ENCODE data around the gene PPFIA1.

PPFIA1 gene

DNA sequence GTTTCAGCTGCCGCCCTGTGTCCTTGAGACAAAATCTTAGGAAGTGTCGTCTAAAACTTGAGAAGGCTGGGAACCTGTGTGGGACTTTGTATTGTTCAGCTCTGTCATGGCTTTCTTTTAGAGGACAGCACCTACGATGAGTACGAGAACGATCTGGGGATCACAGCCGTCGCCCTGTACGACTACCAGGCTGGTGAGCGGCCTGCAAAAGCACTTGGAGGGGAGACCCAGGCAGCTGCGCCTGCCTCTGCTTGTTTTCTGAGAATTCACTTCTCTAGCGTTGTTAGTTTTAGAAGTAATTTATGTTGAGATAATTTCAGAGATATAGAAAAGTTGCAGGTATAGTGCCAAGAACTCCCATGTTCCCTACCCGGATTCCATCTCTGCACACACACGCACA, 163.0 kb downstream of the PPFIA1 start:
- DNase-seq (ENCODE audit: low read depth): no peak
